IPS DF 6.9 (cell line): ENCODE measurements around the gene RIN3.

ENCODE experiments used
- DNase-seq: peaks from one replicate; pipeline ENCODE4 v3.0.0-alpha.2; 2013; ENCODE audit warnings: low read depth, low spot score
- H3K27ac ChIP-seq: one replicate; pipeline ENCODE4 v1.5.1; 2013; ENCODE audit warnings: low read length, control low read depth
- H3K27me3 ChIP-seq: 2 replicates; pipeline ENCODE4 v1.6.1; 2013; ENCODE audit warnings: mild to moderate bottlenecking, low read length; ENCODE audit not compliant: control insufficient read depth, insufficient read depth
- H3K36me3 ChIP-seq: 2 replicates; pipeline ENCODE4 v1.6.1; 2013; ENCODE audit warnings: low read length; ENCODE audit not compliant: control insufficient read depth, insufficient read depth
- H3K4me1 ChIP-seq: 2 replicates; pipeline ENCODE4 v1.6.1; 2013; ENCODE audit warnings: low read length; ENCODE audit not compliant: control insufficient read depth, insufficient read depth
- H3K4me3 ChIP-seq: 2 replicates; pipeline ENCODE4 v1.5.1; 2013; ENCODE audit warnings: mild to moderate bottlenecking, low read length
- H3K9me3 ChIP-seq: 2 replicates; pipeline ENCODE4 v1.6.1; 2013; ENCODE audit warnings: low read length, inconsistent platforms; ENCODE audit not compliant: control insufficient read depth, insufficient read depth
- WGBS: extraction: QIAGEN DNeasy Blood & Tissue Kit; methylation state at CpG from one replicate; pipeline ENCODE4 v1.1.7; 2013; ENCODE audit warnings: mixed read lengths, missing lambda C conversion rate; ENCODE audit not compliant: insufficient read length, insufficient coverage; 5-methylcytosine and 5-hydroxymethylcytosine counted together

RIN3 gene

GRCh38 chr14:92718664-92719063, 205.1 kb downstream of the RIN3 start:
- Histone ChIP-seq H3K36me3 (no peaks in the 10 kb centered on the region; the same call in 1 of the 2 replicates), H3K4me1 (no peaks in the 10 kb centered on the region), H3K27ac (no peak overlapping the region), H3K9me3 (no peaks in the 10 kb centered on the region), H3K4me3 (no peak overlapping the region), H3K27me3 (no peaks in the 10 kb centered on the region)
- DNase-seq, result no peak
- WGBS, result no CpG with 5 or more reads among the region's 8 CpGs

GRCh38 chr14:92719421-92719820, 205.8 kb downstream of the RIN3 start:
- DNase-seq, result no peak
- Histone ChIP-seq H3K4me3 (no peak overlapping the region), H3K36me3 (no peaks in the 10 kb centered on the region; the same call in 1 of the 2 replicates), H3K27me3 (no peaks in the 10 kb centered on the region), H3K4me1 (no peaks in the 10 kb centered on the region), H3K27ac (no peak overlapping the region), H3K9me3 (no peaks in the 10 kb centered on the region)
- no CpG with 5 or more reads among the region's 2 CpGs for WGBS

GRCh38 chr14:92719890-92720323, 206.3 kb downstream of the RIN3 start:
- Histone ChIP-seq H3K27ac (no peak overlapping the region), H3K4me3 (no peak overlapping the region), H3K9me3 (no peaks in the 10 kb centered on the region), H3K4me1 (no peaks in the 10 kb centered on the region), H3K36me3 (no peaks in the 10 kb centered on the region; the same call in 1 of the 2 replicates), H3K27me3 (no peaks in the 10 kb centered on the region)
- WGBS, result no CpG with 5 or more reads among the region's 5 CpGs
- no peak for DNase-seq

- Histone ChIP-seq H3K36me3 (peaks cover 2% of the 10 kb centered on the region; the same call in 1 of the 2 replicates), H3K27ac (no peak overlapping the region), H3K9me3 (no peaks in the 10 kb centered on the region), H3K4me3 (no peak overlapping the region), H3K27me3 (no peaks in the 10 kb centered on the region), H3K4me1 (no peaks in the 10 kb centered on the region)
- DNase-seq, result no peak
- no CpG with 5 or more reads among the region's 14 CpGs for WGBS
Observed at GRCh38 chr14:92724516-92725340, 211.1 kb downstream of the RIN3 start.

GRCh38 chr14:92726135-92726932, 212.8 kb downstream of the RIN3 start:
- H3K4me3 ChIP-seq, result no peak overlapping the region
- H3K27ac ChIP-seq, result no peak overlapping the region
- WGBS, result no CpG with 5 or more reads among the region's 12 CpGs
- no peaks in the 10 kb centered on the region for H3K4me1 ChIP-seq
- no peaks in the 10 kb centered on the region for H3K27me3 ChIP-seq
- no peak for DNase-seq
- no peaks in the 10 kb centered on the region for H3K9me3 ChIP-seq
- H3K36me3 ChIP-seq, result peaks cover 2% of the 10 kb centered on the region; the same call in 1 of the 2 replicates

GRCh38 chr14:92726933-92727262, 213.3 kb downstream of the RIN3 start:
- no peak overlapping the region for H3K4me3 ChIP-seq

GRCh38 chr14:92728759-92729364, 215.3 kb downstream of the RIN3 start:
- WGBS, result no CpG with 5 or more reads among the region's 8 CpGs
- no peak for DNase-seq
- Histone ChIP-seq H3K36me3 (peaks cover 6% of the 10 kb centered on the region; the same call in 1 of the 2 replicates), H3K4me3 (no peak overlapping the region), H3K4me1 (no peaks in the 10 kb centered on the region), H3K27me3 (no peaks in the 10 kb centered on the region), H3K27ac (no peak overlapping the region), H3K9me3 (no peaks in the 10 kb centered on the region)

More at GRCh38 chr14:92726933-92727262, 213.3 kb downstream of the RIN3 start:
- Histone ChIP-seq H3K4me1 (no peaks in the 10 kb centered on the region), H3K27me3 (no peaks in the 10 kb centered on the region), H3K36me3 (peaks cover 4% of the 10 kb centered on the region; the same call in 1 of the 2 replicates), H3K27ac (no peak overlapping the region), H3K9me3 (no peaks in the 10 kb centered on the region)
- no CpG with 5 or more reads among the region's 8 CpGs for WGBS
- no peak for DNase-seq

GRCh38 chr14:92729634-92730358, 216.2 kb downstream of the RIN3 start:
- H3K4me1 ChIP-seq, result no peaks in the 10 kb centered on the region
- H3K4me3 ChIP-seq, result no peak overlapping the region
- no peak for DNase-seq
- H3K27me3 ChIP-seq, result no peaks in the 10 kb centered on the region
- no peaks in the 10 kb centered on the region for H3K9me3 ChIP-seq
- no peak overlapping the region for H3K27ac ChIP-seq
- no CpG with 5 or more reads among the region's 14 CpGs for WGBS
- peaks cover 6% of the 10 kb centered on the region; the same call in 1 of the 2 replicates for H3K36me3 ChIP-seq

GRCh38 chr14:92731622-92732115, 218.1 kb downstream of the RIN3 start:
- no peaks in the 10 kb centered on the region for H3K27me3 ChIP-seq
- no CpG with 5 or more reads among the region's 3 CpGs for WGBS
- no peak overlapping the region for H3K4me3 ChIP-seq
- H3K4me1 ChIP-seq, result no peaks in the 10 kb centered on the region
- peaks cover 6% of the 10 kb centered on the region; the same call in 1 of the 2 replicates for H3K36me3 ChIP-seq
- DNase-seq, result no peak
- H3K9me3 ChIP-seq, result no peaks in the 10 kb centered on the region
- H3K27ac ChIP-seq, result no peak overlapping the region
